ENCODE measurements around the gene IGFBP7. TPM values are rescaled to one million over a fixed set of nuclear protein-coding genes. Genes with fewer than 3 reads are reported as not detected.

Gene IGFBP7
- total and polyA plus RNA-seq, 2 donors (not counting 1 experiment from before 2014, with no cell fraction given), result 54.8 to 793 TPM

DNA sequence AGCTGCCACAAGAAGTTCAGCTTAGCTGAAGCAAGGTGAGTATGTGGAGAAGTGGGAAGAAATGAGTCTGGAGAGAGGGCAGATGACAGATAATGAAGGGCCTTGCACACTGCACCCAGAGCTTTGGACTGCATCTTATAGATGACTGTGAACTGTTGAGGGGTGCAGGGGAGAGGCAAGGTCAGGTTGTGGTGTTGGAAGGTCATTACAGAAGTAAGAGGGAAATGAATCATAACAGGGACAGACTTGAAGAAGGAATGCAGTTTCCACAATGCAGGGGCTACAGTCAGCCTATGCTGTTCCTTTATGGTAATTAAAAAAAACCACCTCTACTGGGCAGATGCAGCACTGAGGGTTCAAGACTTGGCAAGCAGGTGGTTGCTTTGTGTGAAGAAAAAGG lies 4.8 kb upstream of the IGFBP7 start:
- no peak overlapping the region for H3K9ac ChIP-seq (ENCODE audit: insufficient read depth, low read length)
- H2AFZ ChIP-seq (ENCODE audit: low read length), result no peak overlapping the region
- H3K4me2 ChIP-seq (ENCODE audit: extremely low read depth, insufficient read depth, low read length), result no peak overlapping the region
- H3K9me3 ChIP-seq (ENCODE audit: control insufficient read depth, insufficient read depth, low read depth, low read length), result no peaks in the 10 kb centered on the region
- no peak overlapping the region for H3K27ac ChIP-seq (ENCODE audit: insufficient read depth, low read length)
- H3K4me3 ChIP-seq (replicated peaks in 1 of 4; ENCODE audit: control extremely low read depth in 1 of 4, insufficient read depth in 1 of 4, low read depth in 3 of 4, low read length in 4 of 4), result no peak overlapping the region
- no peaks in the 10 kb centered on the region for H3K36me3 ChIP-seq (ENCODE audit: control insufficient read depth, insufficient read depth, low read length)
- peak in 1 of 2 donors; percentile 96 for DNase-seq (ENCODE audit: low read depth in 2 of 2)
- peaks cover 16% of the 10 kb centered on the region for H3K4me1 ChIP-seq (ENCODE audit: control insufficient read depth, extremely low read depth, insufficient read depth, low read length)
- H4K20me1 ChIP-seq (ENCODE audit: control insufficient read depth, extremely low read depth, insufficient read depth, low read length), result no peaks in the 10 kb centered on the region
- H3K27me3 ChIP-seq (ENCODE audit: control insufficient read depth, insufficient read depth, low read length), result peaks cover 3% of the 10 kb centered on the region
- no peaks in the 10 kb centered on the region for H3K79me2 ChIP-seq (ENCODE audit: control insufficient read depth, insufficient read depth, low read length)
- TF ChIP-seq EZH2 (IDR thresholded peaks at IDR 0.05; ENCODE audit: low read length, missing control alignments), result no peak
- TF ChIP-seq, protein P1, sequence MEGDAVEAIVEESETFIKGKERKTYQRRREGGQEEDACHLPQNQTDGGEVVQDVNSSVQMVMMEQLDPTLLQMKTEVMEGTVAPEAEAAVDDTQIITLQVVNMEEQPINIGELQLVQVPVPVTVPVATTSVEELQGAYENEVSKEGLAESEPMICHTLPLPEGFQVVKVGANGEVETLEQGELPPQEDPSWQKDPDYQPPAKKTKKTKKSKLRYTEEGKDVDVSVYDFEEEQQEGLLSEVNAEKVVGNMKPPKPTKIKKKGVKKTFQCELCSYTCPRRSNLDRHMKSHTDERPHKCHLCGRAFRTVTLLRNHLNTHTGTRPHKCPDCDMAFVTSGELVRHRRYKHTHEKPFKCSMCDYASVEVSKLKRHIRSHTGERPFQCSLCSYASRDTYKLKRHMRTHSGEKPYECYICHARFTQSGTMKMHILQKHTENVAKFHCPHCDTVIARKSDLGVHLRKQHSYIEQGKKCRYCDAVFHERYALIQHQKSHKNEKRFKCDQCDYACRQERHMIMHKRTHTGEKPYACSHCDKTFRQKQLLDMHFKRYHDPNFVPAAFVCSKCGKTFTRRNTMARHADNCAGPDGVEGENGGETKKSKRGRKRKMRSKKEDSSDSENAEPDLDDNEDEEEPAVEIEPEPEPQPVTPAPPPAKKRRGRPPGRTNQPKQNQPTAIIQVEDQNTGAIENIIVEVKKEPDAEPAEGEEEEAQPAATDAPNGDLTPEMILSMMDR (conservative IDR thresholded peaks at IDR 0.05 in 1 of 2, IDR thresholded peaks at IDR 0.05 in 1 of 2; ENCODE audit: low read depth in 1 of 2, low read length in 2 of 2), result no peak

GRCh38 chr4:57113870-57114269 lies 3.7 kb upstream of the IGFBP7 start:
- H3K79me2 ChIP-seq (ENCODE audit: control insufficient read depth, insufficient read depth, low read length), result peaks cover 7% of the 10 kb centered on the region
- no peaks in the 10 kb centered on the region for H4K20me1 ChIP-seq (ENCODE audit: control insufficient read depth, extremely low read depth, insufficient read depth, low read length)
- no peak overlapping the region for H3K4me2 ChIP-seq (ENCODE audit: extremely low read depth, insufficient read depth, low read length)
- no peak overlapping the region for H3K27ac ChIP-seq (ENCODE audit: insufficient read depth, low read length)
- TF ChIP-seq, protein P1 (conservative IDR thresholded peaks at IDR 0.05 in 1 of 2, IDR thresholded peaks at IDR 0.05 in 1 of 2; ENCODE audit: low read depth in 1 of 2, low read length in 2 of 2), result no peak
- TF ChIP-seq EZH2 (IDR thresholded peaks at IDR 0.05; ENCODE audit: low read length, missing control alignments), result no peak
- peaks cover 14% of the 10 kb centered on the region for H3K4me1 ChIP-seq (ENCODE audit: control insufficient read depth, extremely low read depth, insufficient read depth, low read length)
- no peak overlapping the region for H3K9ac ChIP-seq (ENCODE audit: insufficient read depth, low read length)
- no peak overlapping the region for H3K4me3 ChIP-seq (replicated peaks in 1 of 4; ENCODE audit: control extremely low read depth in 1 of 4, insufficient read depth in 1 of 4, low read depth in 3 of 4, low read length in 4 of 4)
- H3K36me3 ChIP-seq (ENCODE audit: control insufficient read depth, insufficient read depth, low read length), result no peaks in the 10 kb centered on the region
- no peak overlapping the region for H2AFZ ChIP-seq (ENCODE audit: low read length)
- H3K27me3 ChIP-seq (ENCODE audit: control insufficient read depth, insufficient read depth, low read length), result peaks cover 3% of the 10 kb centered on the region
- no peaks in the 10 kb centered on the region for H3K9me3 ChIP-seq (ENCODE audit: control insufficient read depth, insufficient read depth, low read depth, low read length)
- no peak for DNase-seq (ENCODE audit: low read depth in 2 of 2)

DNA sequence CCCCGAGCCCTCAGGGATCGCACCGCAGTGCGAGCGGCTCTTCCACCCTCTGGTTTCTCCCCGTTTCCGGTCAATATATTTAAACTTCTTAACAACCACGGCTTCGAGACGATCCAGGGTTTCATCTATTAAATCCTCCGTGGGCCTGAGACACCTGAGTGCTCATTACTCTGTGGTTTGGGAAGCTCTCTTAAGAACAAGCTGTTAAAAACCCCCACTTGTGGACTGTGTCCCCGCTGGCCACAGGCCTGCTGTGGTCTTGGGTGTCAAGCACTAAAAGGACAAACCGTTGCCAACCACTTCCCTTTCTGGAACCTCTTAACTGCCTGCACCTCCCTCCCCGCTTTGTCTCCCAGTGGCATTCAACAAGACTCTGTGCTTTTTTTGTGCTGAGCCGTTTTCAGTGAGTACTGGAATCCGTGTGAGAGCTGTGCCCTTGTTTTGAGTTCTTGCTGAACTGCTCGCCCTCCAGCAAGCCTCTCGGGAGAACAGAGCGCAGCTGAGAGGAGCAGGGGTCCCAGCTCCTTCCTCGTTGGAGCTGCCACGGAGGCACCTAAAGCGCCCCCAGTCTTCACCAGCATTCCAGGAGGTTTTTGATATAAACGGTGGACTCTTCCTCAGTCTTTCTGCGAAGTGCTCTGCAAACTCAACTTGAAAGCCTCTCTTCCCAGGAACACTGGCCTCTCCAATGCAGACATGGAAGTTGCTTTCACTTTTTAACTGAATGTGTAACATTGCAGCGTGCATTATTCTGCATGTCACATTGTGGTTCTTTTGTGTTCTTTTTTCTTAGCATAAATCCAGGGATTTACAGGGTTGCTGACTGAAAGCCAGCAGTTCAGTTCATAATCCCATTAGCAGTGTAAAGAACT lies 691 bp upstream of the IGFBP7 start:
- Histone ChIP-seq H3K4me1 (ENCODE audit: control insufficient read depth, extremely low read depth, insufficient read depth, low read length) (peaks cover 11% of the 10 kb centered on the region), H2AFZ (ENCODE audit: low read length) (peak overlapping the region; percentile 88)

More for the DNA sequence above, 691 bp upstream of the IGFBP7 start:
- H3K27me3 ChIP-seq (ENCODE audit: control insufficient read depth, insufficient read depth, low read length), result no peaks in the 10 kb centered on the region
- peak; percentile 70 to 81 for DNase-seq (ENCODE audit: low read depth in 2 of 2)
- peak overlapping the region; percentile 87 for H3K27ac ChIP-seq (ENCODE audit: insufficient read depth, low read length)
- no peaks in the 10 kb centered on the region for H4K20me1 ChIP-seq (ENCODE audit: control insufficient read depth, extremely low read depth, insufficient read depth, low read length)
- H3K9me3 ChIP-seq (ENCODE audit: control insufficient read depth, insufficient read depth, low read depth, low read length), result no peaks in the 10 kb centered on the region
- peaks cover 31% of the 10 kb centered on the region for H3K79me2 ChIP-seq (ENCODE audit: control insufficient read depth, insufficient read depth, low read length)
- H3K9ac ChIP-seq (ENCODE audit: insufficient read depth, low read length), result peak overlapping the region; percentile 78
- H3K36me3 ChIP-seq (ENCODE audit: control insufficient read depth, insufficient read depth, low read length), result no peaks in the 10 kb centered on the region
- peak overlapping the region; percentile 94 for H3K4me2 ChIP-seq (ENCODE audit: extremely low read depth, insufficient read depth, low read length)
- TF ChIP-seq EZH2 (IDR thresholded peaks at IDR 0.05; ENCODE audit: low read length, missing control alignments), result no peak
- peak overlapping the region; percentile 48 to 64 (median 55) for H3K4me3 ChIP-seq (replicated peaks in 1 of 4; ENCODE audit: control extremely low read depth in 1 of 4, insufficient read depth in 1 of 4, low read depth in 3 of 4, low read length in 4 of 4)
